IMR-90 (cell line): Measurements from ENCODE around the gene PTPRU. TPM values are rescaled to one million over a fixed set of nuclear protein-coding genes. Genes with fewer than 3 reads are reported as not detected.

Experiments used
- ATAC-seq: fragments of 200-7000 bp; cut with Tn5 transposase; 2 replicates; pipeline ENCODE4 v1.9.1; 2020; ENCODE audit warnings: low read depth, mild to moderate bottlenecking, moderate library complexity
- BruUV-seq: library from RNA; stranded (reverse); fragments of 400-500 nt; replicated peaks from 2 replicates; lab custom pipeline; 2021; lab: Mats Ljungman, UMichigan
- CTCF ChIA-PET: fragments of 300-600 bp; formaldehyde crosslinking; extraction: SDS; loops from one replicate; lab custom pipeline; 2021; ENCODE audit warnings: antibody characterized with exemption; lab: Yijun Ruan, JAX
- POLR2A ChIA-PET: fragments of 300-600 bp; sonication (Branson Sonifier 250); formaldehyde crosslinking; loops from one replicate; lab custom pipeline; 2022; ENCODE audit warnings: antibody characterized with exemption; ENCODE audit not compliant: unreplicated experiment; lab: Charles Lee
- DNase-seq: peaks from one replicate; pipeline ENCODE4 v3.0.0; 2013
- H2AFZ ChIP-seq: replicated peaks from 2 replicates; pipeline ENCODE3; 2013; ENCODE audit warnings: low read length, mild to moderate bottlenecking; ENCODE audit not compliant: poor library complexity
- H2AK5ac ChIP-seq: 2 replicates; pipeline ENCODE4 v1.6.1; 2013; ENCODE audit warnings: low read depth, low read length, inconsistent platforms
- H2AK9ac ChIP-seq: replicated peaks from 2 replicates; pipeline ENCODE3; 2013; ENCODE audit warnings: mild to moderate bottlenecking, low read depth, low read length, moderate library complexity; ENCODE audit not compliant: poor library complexity
- H2BK120ac ChIP-seq: 2 replicates; pipeline ENCODE4 v1.6.1; 2013; ENCODE audit warnings: low read depth, low read length, inconsistent platforms
- H2BK15ac ChIP-seq: 3 replicates; pipeline ENCODE4 v1.6.1; 2013; ENCODE audit warnings: low read depth, low read length, inconsistent platforms
- H2BK20ac ChIP-seq: 2 replicates; pipeline ENCODE4 v1.6.1; 2013; ENCODE audit warnings: low read depth, mild to moderate bottlenecking, inconsistent platforms, low read length, moderate library complexity
- H2BK5ac ChIP-seq: 2 replicates; pipeline ENCODE4 v1.6.1; 2013; ENCODE audit warnings: mild to moderate bottlenecking, low read depth, low read length, inconsistent platforms; ENCODE audit not compliant: poor library complexity, severe bottlenecking
- H3K14ac ChIP-seq: replicated peaks from 2 replicates; pipeline ENCODE4 v1.6.1; 2013; ENCODE audit warnings: low read depth, low read length, inconsistent platforms
- H3K18ac ChIP-seq: 2 replicates; pipeline ENCODE4 v1.6.1; 2013; ENCODE audit warnings: low read depth, low read length, control low read depth
- H3K23ac ChIP-seq: 2 replicates; pipeline ENCODE4 v1.6.1; 2013; ENCODE audit warnings: low read depth, low read length, inconsistent platforms
- H3K27ac ChIP-seq: 2 replicates; pipeline ENCODE4 v1.5.1; 2013; ENCODE audit warnings: mild to moderate bottlenecking, control low read depth, low read length; ENCODE audit not compliant: insufficient read depth
- H3K27me3 ChIP-seq: 2 replicates; pipeline ENCODE4 v1.6.1; 2013; ENCODE audit warnings: low read length; ENCODE audit not compliant: control insufficient read depth, insufficient read depth
- H3K36me3 ChIP-seq: 2 replicates; pipeline ENCODE4 v1.6.1; 2013; ENCODE audit warnings: low read length, mixed read lengths; ENCODE audit not compliant: control insufficient read depth, insufficient read depth
- H3K4ac ChIP-seq: 2 replicates; pipeline ENCODE4 v1.6.1; 2013; ENCODE audit warnings: low read depth, low read length, inconsistent platforms
- H3K4me1 ChIP-seq: 2 replicates; pipeline ENCODE4 v1.6.1; 2013; ENCODE audit warnings: low read length, mixed read lengths; ENCODE audit not compliant: control insufficient read depth, insufficient read depth
- H3K4me2 ChIP-seq: 2 replicates; pipeline ENCODE4 v1.6.1; 2013; ENCODE audit warnings: low read depth, mild to moderate bottlenecking, control low read depth, low read length, moderate library complexity
- H3K4me3 ChIP-seq: 2 replicates; pipeline ENCODE4 v1.5.1; 2013; ENCODE audit warnings: low read depth, mild to moderate bottlenecking, control low read depth, low read length, moderate library complexity; ENCODE audit not compliant: insufficient read depth
- H3K56ac ChIP-seq: 2 replicates; pipeline ENCODE4 v1.6.1; 2013; ENCODE audit warnings: low read length, inconsistent platforms; ENCODE audit not compliant: insufficient read depth; ENCODE audit errors: extremely low read depth
- H3K79me1 ChIP-seq, 2 experiments: 2 replicates each; pipeline ENCODE4 v1.6.1; 2013; ENCODE audit warnings: low read length in 2 of 2, inconsistent platforms in 1 of 2, low read depth in 1 of 2
- H3K9ac ChIP-seq: 2 replicates; pipeline ENCODE4 v1.6.1; 2013; ENCODE audit warnings: low read depth, low read length, control low read depth
- H3K9me1 ChIP-seq: 2 replicates; pipeline ENCODE4 v1.6.1; 2013; ENCODE audit warnings: low read length, inconsistent platforms; ENCODE audit not compliant: insufficient read depth
- H3K9me3 ChIP-seq: 2 replicates; pipeline ENCODE4 v1.6.1; 2013; ENCODE audit warnings: low read length; ENCODE audit not compliant: control insufficient read depth, insufficient read depth
- H4K20me1 ChIP-seq: 2 replicates; pipeline ENCODE4 v1.6.1; 2013; ENCODE audit warnings: low read length, inconsistent platforms; ENCODE audit not compliant: insufficient read depth
- H4K5ac ChIP-seq: 2 replicates; pipeline ENCODE4 v1.6.1; 2013; ENCODE audit warnings: mild to moderate bottlenecking, low read depth, low read length, control low read depth
- H4K8ac ChIP-seq, 2 experiments: 2 replicates each; pipeline ENCODE4 v1.6.1; 2013; ENCODE audit warnings: low read depth in 2 of 2, low read length in 2 of 2, control low read depth in 1 of 2, inconsistent platforms in 1 of 2
- H4K91ac ChIP-seq: 2 replicates; pipeline ENCODE4 v1.6.1; 2013; ENCODE audit warnings: low read depth, low read length, inconsistent platforms; ENCODE audit not compliant: insufficient read depth
- NFE2L2 ChIP-seq: fragments of 150-350 bp; IDR thresholded peaks from 2 replicates; pipeline ENCODE4 v1.6.1; 2016; ENCODE audit warnings: low read depth, mild to moderate bottlenecking, low read length
- RCOR1 ChIP-seq: IDR thresholded peaks from 2 replicates; pipeline ENCODE4 v1.6.1; 2012; ENCODE audit warnings: mild to moderate bottlenecking, low read length, improper control_type of control experiment; ENCODE audit not compliant: insufficient replicate concordance
- WGBS, 2 experiments: methylation state at CpG; one replicate each; pipeline versions ENCODE4 v1.1.5 to v1.1.7; 2013; ENCODE audit warnings: missing lambda C conversion rate in 2 of 2; ENCODE audit not compliant: insufficient read length in 1 of 2; ENCODE audit errors: extremely low coverage in 2 of 2; 5-methylcytosine and 5-hydroxymethylcytosine counted together
- dilution Hi-C: fragments of 300-500 bp; cut with HindIII; formaldehyde crosslinking; loops from one replicate; pipeline ENCODE4 v1.14.3; 2018; ENCODE audit warnings: low sequenced_read_pairs; ENCODE audit not compliant: unreplicated experiment
- in situ Hi-C: fragments of 300-500 bp; cut with MboI; formaldehyde crosslinking; loops from 3 replicates; pipeline ENCODE4 v1.14.3; 2019; ENCODE audit warnings: low sequenced_read_pairs, inconsistent platforms, mixed read lengths
- intact Hi-C: fragments of 100-400 bp; cut with micrococcal nuclease; formaldehyde crosslinking; loops from 2 replicates; pipeline ENCODE4 v1.10.0; 2022
- polyA plus RNA-seq, 3 experiments: library from polyadenylated mRNA; depleted of rRNA; stranded (reverse); fragments of >200 nt; gene quantifications; 2 replicates each; pipeline ENCODE4 v1.2.3, GENCODE V29; 2012; ENCODE audit warnings: low replicate concordance in 1 of 3
- total RNA-seq: library from RNA; depleted of rRNA; stranded (reverse); fragments of >200 nt; gene quantifications from 2 replicates; pipeline ENCODE4 v1.2.3, GENCODE V29; 2012

Gene PTPRU
- total and polyA plus RNA-seq, 2 of the 4 experiments (the other 2 are of a cell fraction), result 7.0 to 10.7 TPM

GRCh38 chr1:29371332-29371731, 135.0 kb downstream of the PTPRU start:
- intact Hi-C loops, result no loop called here
- ATAC-seq, result no peak

More at GRCh38 chr1:29371332-29371731, 135.0 kb downstream of the PTPRU start:
- H3K9ac ChIP-seq, result no peak overlapping the region
- no peak overlapping the region for H2BK120ac ChIP-seq
- H2BK20ac ChIP-seq, result no peak overlapping the region
- no peak overlapping the region for H3K4me2 ChIP-seq
- H3K4ac ChIP-seq, result no peak overlapping the region
- H3K4me3 ChIP-seq, result no peak overlapping the region
- in situ Hi-C loops (no loop called here), dilution Hi-C loops (no loop called here)
- no peak overlapping the region for H3K14ac ChIP-seq
- peak overlapping the region; percentile 21 for H2AFZ ChIP-seq
- no peak overlapping the region for H4K5ac ChIP-seq
- no peaks in the 10 kb centered on the region for H3K36me3 ChIP-seq
- ChIA-PET CTCF (no interaction called here), POLR2A (no interaction called here)
- no TSS peak for BruUV-seq
- no peaks in the 10 kb centered on the region for H3K4me1 ChIP-seq
- H3K9me3 ChIP-seq, result no peaks in the 10 kb centered on the region
- no peak for DNase-seq
- H4K20me1 ChIP-seq, result no peaks in the 10 kb centered on the region
- H2AK9ac ChIP-seq, result no peak overlapping the region
- no peak overlapping the region for H3K27ac ChIP-seq
- H3K23ac ChIP-seq, result no peak overlapping the region
- no peak overlapping the region for H2BK5ac ChIP-seq
- H2AK5ac ChIP-seq, result no peak overlapping the region
- H3K27me3 ChIP-seq, result peaks cover 7% of the 10 kb centered on the region; the same call in 1 of the 2 replicates
- no peak overlapping the region for H4K8ac ChIP-seq
- H3K18ac ChIP-seq, result no peak overlapping the region
- H3K56ac ChIP-seq, result no peak overlapping the region
- H3K9me1 ChIP-seq, result no peaks in the 10 kb centered on the region
- 64% methylated on average over 3 of the region's 5 CpGs; no CpG with 5 or more reads in 1 of the 2 experiments for WGBS, 2 experiments
- TF ChIP-seq NFE2L2, result no peak
- no peak for TF ChIP-seq RCOR1
- H4K91ac ChIP-seq, result no peak overlapping the region
- no peaks in the 10 kb centered on the region for H3K79me1 ChIP-seq
- H2BK15ac ChIP-seq, result no peak overlapping the region
